ENCODE measurements around the gene ETV2. TPM values are rescaled to one million over a fixed set of nuclear protein-coding genes. Genes with fewer than 3 reads are reported as not detected.

The ETV2 gene
- total RNA-seq, 2 experiments from 2014 or later = 0.52 to 0.84 TPM

DNA sequence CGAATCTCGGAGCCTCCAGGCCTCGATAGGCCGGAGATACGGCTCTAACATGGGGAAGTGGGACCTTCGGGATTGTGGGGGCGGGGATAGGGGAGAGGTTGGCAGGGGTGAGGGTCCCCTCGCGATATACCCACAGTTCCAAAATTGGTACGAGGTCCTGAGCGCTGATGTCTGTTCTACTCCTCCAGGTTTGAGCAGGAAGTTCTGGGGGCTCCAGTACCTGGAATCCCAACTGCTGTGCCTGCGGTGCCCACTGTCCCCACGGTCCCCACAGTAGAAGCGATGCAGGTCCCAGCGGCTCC lies 12.3 kb upstream of the ETV2 start:
- Mint-ChIP-seq H3K36me3 (ENCODE audit: low read depth) (peaks cover 18% of the 10 kb centered on the region), H3K9me3 (no peaks in the 10 kb centered on the region), H3K27ac (peak overlapping the region; percentile 41), H3K27me3 (ENCODE audit: low read depth) (no peaks in the 10 kb centered on the region), H3K4me1 (ENCODE audit: low read depth) (peaks cover 19% of the 10 kb centered on the region), H3K4me3 (peak overlapping the region; percentile 100)
- DNase-seq = no peak
- intact Hi-C loops (cut with micrococcal nuclease) = no loop called here
- CTCF ChIA-PET = interaction anchor here (1.0 kb wide), 1 partner anchor 119 kb away, joined by 3 read pairs; no protein-coding TSS in a partner anchor

DNA sequence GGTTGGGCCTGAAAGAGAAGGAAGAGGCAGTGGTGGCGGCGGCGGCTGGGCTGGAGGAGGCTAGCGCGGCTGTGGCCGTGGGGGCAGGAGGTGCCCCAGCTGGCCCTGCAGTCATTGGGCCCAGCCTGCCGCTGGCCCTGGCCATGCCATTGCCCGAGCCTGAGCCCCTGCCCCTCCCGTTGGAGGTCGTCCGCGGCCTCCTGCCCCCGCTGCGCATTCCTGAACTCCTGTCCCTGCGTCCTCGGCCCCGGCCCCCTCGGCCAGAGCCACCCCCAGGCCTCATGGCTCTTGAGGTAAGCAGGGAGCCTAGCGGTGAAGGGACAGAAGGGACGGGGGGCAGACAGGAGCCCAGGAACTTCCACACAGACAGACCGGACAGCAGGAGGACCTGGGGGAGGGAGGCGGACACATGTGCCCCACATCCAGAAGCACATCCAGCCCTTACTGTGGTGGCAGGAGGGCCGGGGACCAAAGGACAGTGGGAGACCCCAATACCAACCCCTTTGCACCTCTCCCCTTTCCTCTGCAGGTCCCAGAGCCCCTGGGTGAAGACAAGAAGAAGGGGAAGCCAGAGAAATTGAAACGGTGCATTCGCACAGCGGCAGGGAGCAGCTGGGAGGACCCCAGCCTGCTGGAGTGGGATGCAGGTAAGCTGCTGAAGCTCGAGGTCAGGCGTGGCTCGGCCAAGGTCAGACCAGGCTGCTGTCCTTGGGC lies 7.7 kb upstream of the ETV2 start:
- no peaks in the 10 kb centered on the region for H3K27me3 Mint-ChIP-seq (ENCODE audit: low read depth)
- CTCF ChIA-PET = no interaction called here
- H3K4me1 Mint-ChIP-seq (ENCODE audit: low read depth) = peaks cover 10% of the 10 kb centered on the region
- no peak for DNase-seq
- peaks cover 30% of the 10 kb centered on the region for H3K36me3 Mint-ChIP-seq (ENCODE audit: low read depth)
- no peak overlapping the region for H3K4me3 Mint-ChIP-seq
- intact Hi-C loops (cut with micrococcal nuclease) = no loop called here
- H3K9me3 Mint-ChIP-seq = no peaks in the 10 kb centered on the region
- H3K27ac Mint-ChIP-seq = peak overlapping the region; percentile 68

GRCh38 chr19:35636651-35637050 lies 4.9 kb upstream of the ETV2 start:
- Mint-ChIP-seq H3K4me3 (no peak overlapping the region), H3K4me1 (ENCODE audit: low read depth) (peaks cover 9% of the 10 kb centered on the region), H3K36me3 (ENCODE audit: low read depth) (peaks cover 27% of the 10 kb centered on the region), H3K27ac (no peak overlapping the region), H3K27me3 (ENCODE audit: low read depth) (no peaks in the 10 kb centered on the region), H3K9me3 (no peaks in the 10 kb centered on the region)
- DNase-seq = no peak
- CTCF ChIA-PET = no interaction called here
- intact Hi-C loops (cut with micrococcal nuclease) = no loop called here

GRCh38 chr19:35637165-35637564 lies 4.4 kb upstream of the ETV2 start:
- Mint-ChIP-seq H3K4me1 (ENCODE audit: low read depth) (peaks cover 14% of the 10 kb centered on the region), H3K9me3 (no peaks in the 10 kb centered on the region), H3K27me3 (ENCODE audit: low read depth) (no peaks in the 10 kb centered on the region), H3K4me3 (no peak overlapping the region), H3K36me3 (ENCODE audit: low read depth) (peaks cover 23% of the 10 kb centered on the region), H3K27ac (no peak overlapping the region)
- DNase-seq = no peak
- intact Hi-C loops (cut with micrococcal nuclease) = no loop called here
- CTCF ChIA-PET = no interaction called here

DNA sequence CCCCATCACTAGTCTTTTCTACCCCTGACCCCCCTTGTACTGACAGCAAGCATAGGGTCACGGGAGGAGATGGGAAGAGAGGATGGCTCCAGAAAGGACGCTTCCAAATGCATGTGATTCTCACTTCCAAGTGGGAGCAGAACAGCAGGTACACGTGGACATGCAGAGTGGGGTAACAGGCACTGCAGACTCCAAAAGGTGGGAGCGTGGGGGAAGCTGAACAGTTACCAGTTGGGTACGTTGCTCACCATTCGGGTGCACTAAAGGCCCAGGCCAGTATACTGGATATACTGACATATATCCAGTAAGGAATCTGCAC lies 2.3 kb upstream of the ETV2 start:
- H3K27me3 Mint-ChIP-seq (ENCODE audit: low read depth) = no peaks in the 10 kb centered on the region
- no peak overlapping the region for H3K4me3 Mint-ChIP-seq
- H3K27ac Mint-ChIP-seq = no peak overlapping the region
- H3K36me3 Mint-ChIP-seq (ENCODE audit: low read depth) = peaks cover 16% of the 10 kb centered on the region
- H3K9me3 Mint-ChIP-seq = no peaks in the 10 kb centered on the region
- peaks cover 20% of the 10 kb centered on the region for H3K4me1 Mint-ChIP-seq (ENCODE audit: low read depth)
- DNase-seq = no peak
- CTCF ChIA-PET = no interaction called here
- intact Hi-C loops (cut with micrococcal nuclease) = no loop called here

GRCh38 chr19:35639863-35640262 lies 1.7 kb upstream of the ETV2 start:
- Mint-ChIP-seq H3K27me3 (ENCODE audit: low read depth) (no peaks in the 10 kb centered on the region), H3K4me3 (no peak overlapping the region), H3K36me3 (ENCODE audit: low read depth) (peaks cover 16% of the 10 kb centered on the region), H3K9me3 (no peaks in the 10 kb centered on the region), H3K27ac (no peak overlapping the region), H3K4me1 (ENCODE audit: low read depth) (peaks cover 22% of the 10 kb centered on the region)
- intact Hi-C loops (cut with micrococcal nuclease) = loop anchor here (5.0 kb wide), 2 partner anchors 93 to 137 kb away; partner anchors contain the start of genes ARHGAP33 and TMEM147
- DNase-seq = no peak
- CTCF ChIA-PET = no interaction called here

DNA sequence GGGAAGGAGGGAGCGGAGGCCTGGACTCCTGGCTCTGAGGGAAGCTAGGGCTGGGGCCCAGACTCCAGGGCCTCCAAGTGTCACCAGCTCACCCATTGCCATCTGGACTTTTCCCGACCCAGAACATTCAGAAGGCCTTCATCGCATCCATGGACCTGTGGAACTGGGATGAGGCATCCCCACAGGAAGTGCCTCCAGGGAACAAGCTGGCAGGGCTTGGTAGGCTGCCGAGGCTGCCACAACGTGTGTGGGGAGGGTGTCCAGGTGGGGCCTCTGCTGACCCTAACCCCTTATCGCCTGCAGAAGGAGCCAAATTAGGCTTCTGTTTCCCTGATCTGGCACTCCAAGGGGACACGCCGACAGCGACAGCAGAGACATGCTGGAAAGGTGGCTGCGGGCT lies 767 bp downstream of the ETV2 start:
- Mint-ChIP-seq H3K9me3 (no peaks in the 10 kb centered on the region), H3K4me3 (peak overlapping the region; percentile 82), H3K36me3 (ENCODE audit: low read depth) (peaks cover 3% of the 10 kb centered on the region), H3K27ac (no peak overlapping the region), H3K27me3 (ENCODE audit: low read depth) (no peaks in the 10 kb centered on the region), H3K4me1 (ENCODE audit: low read depth) (peaks cover 36% of the 10 kb centered on the region)
- intact Hi-C loops (cut with micrococcal nuclease) = loop anchor here (2.0 to 5.0 kb wide), 3 partner anchors 95 to 226 kb away; partner anchors contain the start of genes APLP1, ARHGAP33 and TMEM147
- CTCF ChIA-PET = no interaction called here
- no peak for DNase-seq

DNA sequence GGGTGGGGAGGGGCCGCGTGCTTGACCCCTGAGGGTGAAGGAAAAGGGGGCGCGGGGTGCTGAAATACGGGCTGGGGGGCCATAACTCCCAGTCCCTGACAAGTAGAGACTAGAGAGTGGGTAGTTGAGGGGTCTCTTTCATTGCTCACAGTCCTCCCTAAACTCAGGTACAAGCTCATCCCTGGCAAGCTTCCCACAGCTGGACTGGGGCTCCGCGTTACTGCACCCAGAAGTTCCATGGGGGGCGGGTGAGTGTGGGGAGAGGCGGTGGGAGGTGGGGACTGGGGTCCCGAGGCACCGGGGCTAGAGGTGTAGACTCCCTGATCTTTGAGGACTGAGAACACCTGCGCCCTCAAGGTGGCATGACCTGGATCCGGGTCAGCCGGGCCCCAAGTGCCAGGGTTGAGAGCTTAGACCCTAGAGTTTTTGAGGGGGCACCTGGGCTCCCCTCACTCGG lies 1.3 kb downstream of the ETV2 start:
- intact Hi-C loops (cut with micrococcal nuclease) = loop anchor here (2.0 to 5.0 kb wide), 3 partner anchors 96 to 226 kb away; partner anchors contain the start of genes APLP1, ARHGAP33 and TMEM147
- DNase-seq = no peak
- peak overlapping the region; percentile 82 for H3K4me3 Mint-ChIP-seq
- H3K27me3 Mint-ChIP-seq (ENCODE audit: low read depth) = no peaks in the 10 kb centered on the region
- H3K9me3 Mint-ChIP-seq = no peaks in the 10 kb centered on the region
- peaks cover 36% of the 10 kb centered on the region for H3K4me1 Mint-ChIP-seq (ENCODE audit: low read depth)
- peaks cover 3% of the 10 kb centered on the region for H3K36me3 Mint-ChIP-seq (ENCODE audit: low read depth)
- H3K27ac Mint-ChIP-seq = no peak overlapping the region
- CTCF ChIA-PET = interaction anchor here (0.7 kb wide), 1 partner anchor 30 kb away, joined by 4 read pairs; no protein-coding TSS in a partner anchor

DNA sequence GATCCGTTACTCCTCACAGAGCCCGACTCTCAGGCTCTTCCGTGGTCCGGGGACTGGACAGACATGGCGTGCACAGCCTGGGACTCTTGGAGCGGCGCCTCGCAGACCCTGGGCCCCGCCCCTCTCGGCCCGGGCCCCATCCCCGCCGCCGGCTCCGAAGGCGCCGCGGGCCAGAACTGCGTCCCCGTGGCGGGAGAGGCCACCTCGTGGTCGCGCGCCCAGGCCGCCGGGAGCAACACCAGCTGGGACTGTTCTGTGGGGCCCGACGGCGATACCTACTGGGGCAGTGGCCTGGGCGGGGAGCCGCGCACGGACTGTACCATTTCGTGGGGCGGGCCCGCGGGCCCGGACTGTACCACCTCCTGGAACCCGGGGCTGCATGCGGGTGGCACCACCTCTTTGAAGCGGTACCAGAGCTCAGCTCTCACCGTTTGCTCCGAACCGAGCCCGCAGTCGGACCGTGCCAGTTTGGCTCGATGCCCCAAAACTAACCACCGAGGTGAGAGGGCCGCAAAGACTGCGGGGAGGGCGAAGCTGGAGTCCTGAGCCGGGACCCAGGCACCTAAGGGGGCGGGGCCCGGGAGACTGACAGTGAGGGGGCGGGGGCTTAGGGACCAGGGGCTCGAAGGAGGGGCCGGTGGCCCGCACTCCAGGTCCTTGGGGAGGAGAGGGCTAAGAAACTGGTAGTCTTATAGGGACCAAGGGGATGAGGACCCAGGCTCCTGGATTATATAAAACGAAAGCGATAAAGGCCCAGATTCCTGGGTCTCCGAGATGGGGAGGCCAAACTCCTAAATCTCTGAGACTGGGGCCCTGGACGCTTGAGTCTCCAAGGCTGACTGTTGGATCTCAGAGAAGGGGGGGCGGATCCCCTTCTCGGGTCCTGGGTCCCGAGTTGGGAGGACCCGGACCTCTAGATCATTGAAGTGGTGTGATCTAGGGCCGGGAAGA lies 2.0 kb downstream of the ETV2 start:
- peaks cover 36% of the 10 kb centered on the region for H3K4me1 Mint-ChIP-seq (ENCODE audit: low read depth)
- H3K27ac Mint-ChIP-seq = peak overlapping the region; percentile 79
- peaks cover 1% of the 10 kb centered on the region for H3K36me3 Mint-ChIP-seq (ENCODE audit: low read depth)
- DNase-seq = peak; percentile 83
- intact Hi-C loops (cut with micrococcal nuclease) = loop anchor here (1.0 to 5.0 kb wide), 7 partner anchors 15 to 225 kb away; partner anchors contain the start of genes APLP1, ARHGAP33, HAUS5 and TMEM147
- no peaks in the 10 kb centered on the region for H3K27me3 Mint-ChIP-seq (ENCODE audit: low read depth)
- no peaks in the 10 kb centered on the region for H3K9me3 Mint-ChIP-seq
- CTCF ChIA-PET = interaction anchor here (0.7 kb wide), 1 partner anchor 30 kb away, joined by 4 read pairs; no protein-coding TSS in a partner anchor
- H3K4me3 Mint-ChIP-seq = peak overlapping the region; percentile 82

DNA sequence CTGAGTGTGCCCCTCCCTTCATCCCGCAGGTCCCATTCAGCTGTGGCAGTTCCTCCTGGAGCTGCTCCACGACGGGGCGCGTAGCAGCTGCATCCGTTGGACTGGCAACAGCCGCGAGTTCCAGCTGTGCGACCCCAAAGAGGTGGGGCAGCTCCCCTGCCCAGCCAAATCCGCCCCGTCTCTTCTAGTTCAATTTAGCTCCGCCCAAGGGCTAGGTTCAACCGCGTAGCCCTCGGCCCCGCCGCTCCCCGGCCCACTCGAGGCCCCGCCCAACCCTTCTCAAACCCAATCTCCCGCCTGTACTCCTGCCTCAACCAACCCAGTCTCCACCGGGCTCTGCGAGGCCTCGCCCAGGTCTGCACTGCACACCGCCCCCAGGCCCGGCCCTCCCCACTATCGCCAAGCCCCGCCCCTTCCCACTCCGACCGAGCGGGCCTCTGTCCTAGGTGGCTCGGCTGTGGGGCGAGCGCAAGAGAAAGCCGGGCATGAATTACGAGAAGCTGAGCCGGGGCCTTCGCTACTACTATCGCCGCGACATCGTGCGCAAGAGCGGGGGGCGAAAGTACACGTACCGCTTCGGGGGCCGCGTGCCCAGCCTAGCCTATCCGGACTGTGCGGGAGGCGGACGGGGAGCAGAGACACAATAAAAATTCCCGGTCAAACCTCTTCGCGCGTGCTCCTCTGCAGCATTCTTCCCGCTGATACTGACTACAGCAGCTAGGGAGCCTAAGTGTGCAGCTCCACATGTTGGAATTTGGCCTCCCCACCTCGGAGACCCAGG lies 2.9 kb downstream of the ETV2 start:
- intact Hi-C loops (cut with micrococcal nuclease) = loop anchor here (1.0 to 5.0 kb wide), 6 partner anchors 16 to 133 kb away; partner anchors contain the start of genes ARHGAP33, HAUS5 and TMEM147
- peaks cover 40% of the 10 kb centered on the region for H3K4me1 Mint-ChIP-seq (ENCODE audit: low read depth)
- peak; percentile 97 for DNase-seq
- H3K9me3 Mint-ChIP-seq = no peaks in the 10 kb centered on the region
- no peaks in the 10 kb centered on the region for H3K27me3 Mint-ChIP-seq (ENCODE audit: low read depth)
- CTCF ChIA-PET = interaction anchor here (0.9 kb wide), 1 partner anchor 97 kb away, joined by 4 read pairs; no protein-coding TSS in a partner anchor
- peak overlapping the region; percentile 82 for H3K4me3 Mint-ChIP-seq
- H3K36me3 Mint-ChIP-seq (ENCODE audit: low read depth) = peaks cover 3% of the 10 kb centered on the region
- peak overlapping the region; percentile 79 for H3K27ac Mint-ChIP-seq

DNA sequence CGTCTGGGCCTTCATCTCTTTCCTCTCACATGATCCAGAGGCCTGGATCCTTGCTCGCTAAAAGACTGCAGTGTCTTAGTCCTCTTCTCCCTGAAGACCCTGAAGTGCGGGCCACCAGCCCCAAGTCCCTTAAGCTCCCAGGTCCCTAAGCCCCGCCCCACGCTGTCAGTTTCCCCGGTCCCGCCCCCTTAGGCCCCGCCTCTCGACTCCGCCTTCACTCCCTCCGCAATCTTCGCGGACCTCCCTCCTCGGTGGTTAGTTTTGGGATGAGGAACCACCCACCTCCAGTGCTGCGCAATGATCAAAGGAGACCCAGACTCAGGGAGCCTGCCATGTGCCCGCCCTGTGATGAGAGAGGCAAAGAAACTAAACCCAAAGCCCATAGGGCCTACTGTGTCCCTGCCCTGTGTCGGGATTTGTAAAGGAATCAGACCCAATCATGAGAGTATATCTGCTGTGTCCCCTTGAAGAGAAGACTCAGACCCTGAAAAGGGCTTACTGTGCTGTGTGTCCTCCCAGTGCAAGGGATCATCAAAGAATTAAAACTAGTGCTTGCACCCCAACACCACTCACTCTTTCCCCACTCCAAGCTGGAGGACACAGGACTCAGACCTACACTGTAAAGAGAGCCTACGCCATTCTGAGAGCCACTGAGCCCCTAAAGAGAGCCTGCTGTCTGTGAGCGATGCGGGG lies 3.6 kb downstream of the ETV2 start:
- H3K4me1 Mint-ChIP-seq (ENCODE audit: low read depth) = peaks cover 45% of the 10 kb centered on the region
- peak overlapping the region; percentile 82 for H3K4me3 Mint-ChIP-seq
- CTCF ChIA-PET = interaction anchor here (0.5 to 0.9 kb wide), 3 partner anchors 49 to 97 kb away, joined by 3 to 4 read pairs (median 3); no protein-coding TSS in a partner anchor
- H3K36me3 Mint-ChIP-seq (ENCODE audit: low read depth) = peaks cover 3% of the 10 kb centered on the region
- no peaks in the 10 kb centered on the region for H3K27me3 Mint-ChIP-seq (ENCODE audit: low read depth)
- intact Hi-C loops (cut with micrococcal nuclease) = loop anchor here (1.0 to 5.0 kb wide), 6 partner anchors 17 to 132 kb away; partner anchors contain the start of genes ARHGAP33, HAUS5 and TMEM147
- DNase-seq = peak; percentile 90
- H3K9me3 Mint-ChIP-seq = no peaks in the 10 kb centered on the region
- peak overlapping the region; percentile 79 for H3K27ac Mint-ChIP-seq
